Activated CD4-positive, alpha-beta T cell treated with anti-CD3 and anti-CD28 coated beads, Interleukin-2, amount 50 U/mL, for 4 hours (primary cell): ENCODE results near the gene MMS19.
"Not testable (repeated sequence)": the region's sequence is repeated elsewhere in the genome, so short reads cannot be mapped to it uniquely, and the experiment has no call there.

Experiments used
- DNase-seq, 2 experiments: peaks; one replicate each; pipeline ENCODE4 v3.0.0-alpha.2; 2020

MMS19 gene

GRCh38 chr10:97425964-97426775, 72.1 kb downstream of the MMS19 start, which contains the start of gene PGAM1:
Gene PGAM1, plus strand, starts transcription at chr10:97426191. Its CDS starts 117 bp downstream, at chr10:97426308.
- peak; percentile 89 to 93 for DNase-seq

- not testable (repeated sequence) for DNase-seq
Observed at GRCh38 chr10:97423757-97424098, 74.5 kb downstream of the MMS19 start.

GRCh38 chr10:97416565-97416964, 81.7 kb downstream of the MMS19 start:
- DNase-seq, result no peak

GRCh38 chr10:97412891-97413304, 85.3 kb downstream of the MMS19 start:
- DNase-seq, result no peak

GRCh38 chr10:97411406-97411805, 86.8 kb downstream of the MMS19 start:
- no peak for DNase-seq

- no peak for DNase-seq
Observed at GRCh38 chr10:97408496-97408992, 89.7 kb downstream of the MMS19 start.
